ENCODE measurements around the gene OR6C65.
"Not testable (repeated sequence)": the region's sequence is repeated elsewhere in the genome, so short reads cannot be mapped to it uniquely, and the experiment has no call there.

The OR6C65 gene

GRCh38 chr12:55425954-55426353 is 25.6 kb downstream of the OR6C65 start, which contains the start of gene OR6C76:
Gene OR6C76, plus strand, starts transcription at chr12:55426254. Its CDS starts 0 bp downstream, at chr12:55426254.
- DNase-seq (ENCODE audit: low read depth): no peak
- no peak for TF ChIP-seq CTCF (conservative IDR thresholded peaks at IDR 0.05; ENCODE audit: low read depth, low read length)
- no peak within 1 kb of the TSS for H3K4me3 ChIP-seq (ENCODE audit: low read depth, low read length)

- DNase-seq (ENCODE audit: low read depth): no peak
- no peak overlapping the region for H3K4me3 ChIP-seq (ENCODE audit: low read depth, low read length)
- TF ChIP-seq CTCF (conservative IDR thresholded peaks at IDR 0.05; ENCODE audit: low read depth, low read length): no peak
These were observed 28.3 kb downstream of the OR6C65 start for GRCh38 chr12:55428331-55429243.

GRCh38 chr12:55441233-55441632 is 40.9 kb downstream of the OR6C65 start:
- H3K4me3 ChIP-seq (ENCODE audit: low read depth, low read length); DNase-seq (ENCODE audit: low read depth): not testable (repeated sequence)

- TF ChIP-seq CTCF (conservative IDR thresholded peaks at IDR 0.05; ENCODE audit: low read depth, low read length): no peak
- DNase-seq (ENCODE audit: low read depth): no peak
- H3K4me3 ChIP-seq (ENCODE audit: low read depth, low read length): no peak within 1 kb of the TSS
These were observed 43.4 kb downstream of the OR6C65 start, which contains the start of gene OR6C2 for GRCh38 chr12:55443776-55444175. Gene OR6C2, plus strand, starts transcription at chr12:55444076. Its CDS starts 8,138 bp downstream, at chr12:55452214.

GRCh38 chr12:55445357-55445756 is 45.0 kb downstream of the OR6C65 start:
- TF ChIP-seq CTCF (conservative IDR thresholded peaks at IDR 0.05; ENCODE audit: low read depth, low read length): no peak
- DNase-seq (ENCODE audit: low read depth): no peak
- H3K4me3 ChIP-seq (ENCODE audit: low read depth, low read length): no peak overlapping the region

GRCh38 chr12:55446326-55446725 is 46.0 kb downstream of the OR6C65 start:
- TF ChIP-seq CTCF (conservative IDR thresholded peaks at IDR 0.05; ENCODE audit: low read depth, low read length): no peak
- H3K4me3 ChIP-seq (ENCODE audit: low read depth, low read length): no peak overlapping the region
- DNase-seq (ENCODE audit: low read depth): no peak

GRCh38 chr12:55448825-55449224 is 48.5 kb downstream of the OR6C65 start:
- no peak for TF ChIP-seq CTCF (conservative IDR thresholded peaks at IDR 0.05; ENCODE audit: low read depth, low read length)
- no peak overlapping the region for H3K4me3 ChIP-seq (ENCODE audit: low read depth, low read length)
- DNase-seq (ENCODE audit: low read depth): no peak
